LNCAP (cell line): ENCODE data around the gene ARHGAP15.

ENCODE experiments used
- TF ChIP-seq, protein P1 (sequence below): fragments of 450-650 bp; IDR thresholded peaks from 2 replicates; pipeline ENCODE4 v1.5.1; 2017; ENCODE audit warnings: mild to moderate bottlenecking

Gene ARHGAP15

DNA sequence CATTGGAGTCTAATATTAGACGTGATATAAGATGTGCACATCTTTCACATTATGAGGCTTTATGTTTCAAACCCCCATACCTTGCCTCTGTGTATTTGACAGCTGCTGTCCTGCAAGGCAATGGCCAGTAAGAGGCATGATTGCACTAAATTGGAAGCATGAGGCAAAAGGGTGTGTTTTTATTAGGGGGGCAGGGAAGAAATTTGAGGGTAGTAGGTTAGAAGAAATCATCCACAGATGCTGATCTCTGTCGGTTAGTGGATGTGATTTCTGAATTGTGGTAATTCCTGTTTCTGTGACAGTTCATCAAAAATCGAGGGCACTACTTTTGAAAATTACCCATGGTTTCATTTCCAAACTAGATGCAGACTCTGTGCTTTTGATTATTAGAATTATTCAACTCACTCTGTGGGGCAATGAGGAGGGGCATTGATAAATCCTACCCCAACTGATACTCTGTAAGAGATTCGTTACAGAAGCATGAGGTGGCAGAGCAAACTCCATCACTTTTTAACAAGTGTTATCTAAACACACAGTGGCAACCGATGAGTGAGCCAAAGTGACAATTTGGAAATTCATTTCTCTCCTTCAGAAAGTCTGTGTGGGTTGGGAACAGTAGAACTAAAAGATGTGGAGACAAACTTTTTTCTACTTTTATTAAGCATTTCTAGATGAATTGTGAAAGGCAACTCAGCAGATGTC is 453.0 kb downstream of the ARHGAP15 start:
- TF ChIP-seq, protein P1, sequence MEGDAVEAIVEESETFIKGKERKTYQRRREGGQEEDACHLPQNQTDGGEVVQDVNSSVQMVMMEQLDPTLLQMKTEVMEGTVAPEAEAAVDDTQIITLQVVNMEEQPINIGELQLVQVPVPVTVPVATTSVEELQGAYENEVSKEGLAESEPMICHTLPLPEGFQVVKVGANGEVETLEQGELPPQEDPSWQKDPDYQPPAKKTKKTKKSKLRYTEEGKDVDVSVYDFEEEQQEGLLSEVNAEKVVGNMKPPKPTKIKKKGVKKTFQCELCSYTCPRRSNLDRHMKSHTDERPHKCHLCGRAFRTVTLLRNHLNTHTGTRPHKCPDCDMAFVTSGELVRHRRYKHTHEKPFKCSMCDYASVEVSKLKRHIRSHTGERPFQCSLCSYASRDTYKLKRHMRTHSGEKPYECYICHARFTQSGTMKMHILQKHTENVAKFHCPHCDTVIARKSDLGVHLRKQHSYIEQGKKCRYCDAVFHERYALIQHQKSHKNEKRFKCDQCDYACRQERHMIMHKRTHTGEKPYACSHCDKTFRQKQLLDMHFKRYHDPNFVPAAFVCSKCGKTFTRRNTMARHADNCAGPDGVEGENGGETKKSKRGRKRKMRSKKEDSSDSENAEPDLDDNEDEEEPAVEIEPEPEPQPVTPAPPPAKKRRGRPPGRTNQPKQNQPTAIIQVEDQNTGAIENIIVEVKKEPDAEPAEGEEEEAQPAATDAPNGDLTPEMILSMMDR = no peak

- TF ChIP-seq, protein P1 = no peak
Observed at GRCh38 chr2:143584936-143585335, 455.7 kb downstream of the ARHGAP15 start.

DNA sequence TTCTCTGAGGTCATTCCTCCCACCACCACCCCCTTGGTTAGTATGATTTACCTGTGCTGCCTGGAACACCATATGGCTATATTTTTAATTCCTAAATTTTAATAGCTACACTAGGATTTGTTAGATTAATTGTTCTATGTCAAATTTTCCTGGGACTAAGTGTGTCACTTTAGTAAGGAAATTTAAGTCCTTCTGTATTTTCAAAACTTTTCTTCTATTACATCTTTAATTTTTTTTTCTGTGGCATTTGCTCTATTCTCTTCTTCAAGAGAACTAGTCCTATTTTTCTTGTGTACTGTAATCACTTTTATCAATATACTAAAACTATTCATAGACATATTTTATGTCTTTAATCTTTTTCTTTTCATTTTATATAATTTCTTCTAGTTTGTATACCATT is 456.9 kb downstream of the ARHGAP15 start:
- TF ChIP-seq, protein P1 = no peak

GRCh38 chr2:143588746-143589145 is 459.5 kb downstream of the ARHGAP15 start:
- TF ChIP-seq, protein P1 = no peak

- TF ChIP-seq, protein P1 = no peak
Observed at GRCh38 chr2:143594161-143594560, 464.9 kb downstream of the ARHGAP15 start.

DNA sequence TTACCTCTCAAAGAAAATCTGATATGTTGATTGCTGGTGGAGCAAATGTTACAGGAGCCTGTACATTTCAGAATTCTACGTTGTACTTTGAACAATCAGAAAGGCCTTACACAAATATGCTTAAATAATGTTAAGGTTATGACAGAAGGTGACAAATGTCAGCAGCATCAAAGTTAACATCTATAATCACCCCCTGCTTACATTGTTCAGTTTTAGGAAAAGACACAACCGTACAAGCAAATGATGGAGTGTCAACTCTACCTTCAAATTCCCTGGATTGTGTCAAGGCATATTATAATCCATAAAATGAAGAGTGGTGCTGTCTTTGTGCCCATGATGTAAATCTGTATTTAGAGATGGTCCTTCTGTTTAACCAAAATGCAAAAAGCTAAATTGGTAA is 465.5 kb downstream of the ARHGAP15 start:
- TF ChIP-seq, protein P1 = no peak

- TF ChIP-seq, protein P1 = no peak
Observed at GRCh38 chr2:143600116-143600515, 470.9 kb downstream of the ARHGAP15 start.

GRCh38 chr2:143601828-143602227 is 472.6 kb downstream of the ARHGAP15 start:
- TF ChIP-seq, protein P1 = no peak
